ENCODE measurements around the gene TNP2.

GRCh38 chr16:11259655-11260595, 9.2 kb downstream of the TNP2 start:
- no peak for TF ChIP-seq POLR2A (IDR thresholded peaks at IDR 0.05; ENCODE audit: low read depth, low read length)
- no peak for TF ChIP-seq TAF1 (IDR thresholded peaks at IDR 0.05; ENCODE audit: low read depth, low read length)
